ENCODE measurements around the gene ZMYM4.
"Not testable (repeated sequence)": the region's sequence is repeated elsewhere in the genome, so short reads cannot be mapped to it uniquely, and the experiment has no call there.

ZMYM4 gene

GRCh38 chr1:35324486-35324885, 56.0 kb downstream of the ZMYM4 start:
- no peak for DNase-seq (ENCODE audit: low read depth in 2 of 3, low spot score in 2 of 3)

DNA sequence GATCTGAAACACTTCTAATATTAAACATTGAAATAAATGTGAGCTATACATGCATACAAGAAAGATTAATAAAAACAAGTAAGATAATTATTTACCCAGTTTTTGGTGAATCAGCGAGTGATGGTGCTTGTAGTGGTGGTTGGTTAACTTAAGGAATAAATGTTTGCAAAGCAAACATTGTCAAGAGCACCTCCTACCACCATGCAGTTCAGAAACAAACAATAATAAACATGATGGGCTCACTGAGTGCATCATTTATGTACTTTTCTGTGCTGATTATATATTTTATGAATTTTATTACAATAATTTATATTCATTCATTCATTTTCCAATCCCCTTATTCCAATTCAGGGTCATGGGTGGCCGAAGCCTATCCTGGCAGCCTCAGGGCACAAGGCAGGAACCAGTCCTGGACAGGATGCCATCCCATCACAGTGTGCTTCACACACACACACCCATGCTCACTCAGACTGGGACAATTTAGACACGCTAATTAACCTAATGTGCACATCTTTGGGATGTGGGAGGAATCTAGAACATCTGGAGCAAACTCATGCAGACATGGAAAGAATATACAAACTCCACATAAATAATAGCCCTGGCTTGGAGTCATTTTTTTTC, 57.8 kb downstream of the ZMYM4 start:
- DNase-seq (ENCODE audit: low read depth in 2 of 3, low spot score in 2 of 3) = no peak

DNA sequence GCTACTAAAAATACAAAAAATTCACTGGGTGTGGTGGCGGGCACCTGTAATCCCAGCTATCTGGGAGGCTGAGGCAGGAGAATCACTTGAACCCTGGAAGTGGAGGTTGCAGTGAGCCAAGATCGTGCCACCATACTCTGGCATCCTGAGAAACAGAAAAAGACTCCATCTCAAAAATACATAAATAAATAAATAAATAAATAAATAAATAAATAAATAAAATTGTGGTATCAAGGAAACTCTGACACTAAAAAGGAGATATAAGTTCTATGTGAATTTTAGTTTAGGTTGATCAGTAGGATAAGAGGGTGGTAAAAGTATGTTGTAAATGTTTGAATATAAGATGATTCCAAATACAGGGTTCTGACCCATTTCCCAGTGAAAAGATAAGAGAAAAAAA, 63.1 kb downstream of the ZMYM4 start:
- DNase-seq (ENCODE audit: low read depth in 2 of 3, low spot score in 2 of 3) = not testable (repeated sequence)

GRCh38 chr1:35334485-35334884, 66.0 kb downstream of the ZMYM4 start:
- no peak for DNase-seq (ENCODE audit: low read depth in 2 of 3, low spot score in 2 of 3)

DNA sequence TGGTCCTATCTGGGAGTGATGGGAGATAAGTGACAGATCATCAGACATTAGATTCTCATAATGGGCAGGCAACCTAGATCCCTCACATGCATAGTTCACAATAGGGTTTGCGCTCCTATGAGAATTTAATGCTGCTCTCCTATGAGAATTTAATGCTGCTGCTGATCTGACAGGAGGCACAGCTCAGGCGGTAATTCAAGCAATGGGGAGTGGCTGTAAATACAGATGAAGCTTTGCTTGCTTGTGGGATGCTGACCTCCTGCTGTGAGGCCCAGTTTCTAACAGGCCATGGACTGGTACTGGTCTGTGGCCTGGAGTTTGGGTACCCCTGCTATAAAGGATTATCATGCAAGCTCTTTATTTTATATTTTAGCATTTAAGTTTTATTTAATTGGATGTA, 72.0 kb downstream of the ZMYM4 start:
- no peak for DNase-seq (ENCODE audit: low read depth in 2 of 3, low spot score in 2 of 3)

GRCh38 chr1:35345439-35345981, 77.0 kb downstream of the ZMYM4 start:
- DNase-seq (ENCODE audit: low read depth in 2 of 3, low spot score in 2 of 3) = no peak

DNA sequence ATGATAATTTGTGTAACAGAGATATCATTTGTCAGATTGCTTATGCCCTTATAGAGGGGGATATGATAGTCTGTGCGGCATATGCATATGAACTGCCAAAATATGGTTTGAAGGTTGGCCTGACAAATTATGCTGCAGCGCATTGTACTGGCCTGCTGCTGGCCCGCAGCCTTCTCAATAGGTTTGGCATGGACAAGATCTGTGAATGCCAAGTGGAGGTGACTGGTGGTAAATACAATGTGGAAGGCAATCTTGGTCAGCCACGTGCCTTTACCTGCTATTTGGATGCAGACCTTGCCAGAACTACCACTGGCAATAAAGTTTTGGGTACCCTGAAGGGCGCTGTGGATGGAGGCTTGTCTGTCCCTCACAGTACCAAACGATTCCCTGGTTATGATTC, 82.4 kb downstream of the ZMYM4 start:
- DNase-seq (ENCODE audit: low read depth in 2 of 3, low spot score in 2 of 3) = no peak

DNA sequence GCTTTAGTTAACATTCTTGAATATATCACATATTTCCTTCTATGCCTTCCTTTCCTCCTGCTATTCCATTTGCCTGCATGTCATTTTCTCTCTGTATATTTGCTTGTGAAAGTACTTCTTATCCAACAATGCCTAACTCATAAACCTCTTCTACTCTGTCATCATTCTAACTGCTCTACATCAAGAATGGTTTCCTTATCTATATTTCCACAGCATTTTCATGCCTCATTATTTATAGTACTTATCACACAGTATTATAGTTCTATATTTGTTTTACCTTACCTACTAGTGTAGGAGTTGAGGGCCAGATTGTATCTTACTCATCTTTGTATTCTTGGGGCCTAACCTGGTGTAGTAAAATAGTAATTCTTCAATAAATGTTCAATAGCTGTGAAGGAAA, 91.5 kb downstream of the ZMYM4 start:
- no peak for DNase-seq (ENCODE audit: low read depth in 2 of 3, low spot score in 2 of 3)

DNA sequence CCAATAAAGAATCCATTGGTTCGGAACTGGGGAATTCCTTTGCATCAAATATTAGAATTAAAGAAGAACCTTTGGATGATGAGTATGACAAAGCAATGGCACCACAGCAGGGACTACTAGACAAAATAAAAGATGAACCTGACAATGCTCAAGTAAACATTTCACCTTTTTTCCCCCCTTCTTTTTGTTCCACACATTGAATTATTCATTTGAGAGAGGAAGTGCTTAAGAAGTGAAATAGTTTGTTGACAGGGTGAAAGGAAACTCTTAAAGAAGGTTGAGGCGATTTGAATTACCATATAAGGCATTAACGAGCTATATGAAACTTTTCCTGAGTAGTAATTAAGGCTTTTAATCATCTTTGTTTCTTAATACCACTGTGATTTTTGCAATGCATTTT, 93.1 kb downstream of the ZMYM4 start:
- no peak for DNase-seq (ENCODE audit: low read depth in 2 of 3, low spot score in 2 of 3)

DNA sequence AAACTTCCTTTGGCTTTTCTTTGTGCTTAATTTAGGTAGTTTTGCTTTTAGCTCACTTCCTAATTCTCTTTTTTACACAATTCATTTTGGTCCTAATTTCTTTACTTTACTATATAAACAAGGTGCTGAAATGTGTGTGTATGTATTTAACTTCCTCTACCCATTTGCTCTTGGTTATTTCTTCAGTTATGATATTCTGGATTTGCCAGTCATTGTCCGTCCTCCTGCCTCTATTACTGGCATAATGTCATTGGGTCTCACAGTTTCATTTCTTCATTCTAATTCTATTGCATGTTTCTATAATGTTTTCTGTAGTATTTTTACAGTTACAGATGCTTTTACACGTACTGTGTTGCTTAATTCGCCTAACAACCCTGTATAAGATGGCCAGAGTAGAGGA, 96.2 kb downstream of the ZMYM4 start:
- DNase-seq (ENCODE audit: low read depth in 2 of 3, low spot score in 2 of 3) = no peak

DNA sequence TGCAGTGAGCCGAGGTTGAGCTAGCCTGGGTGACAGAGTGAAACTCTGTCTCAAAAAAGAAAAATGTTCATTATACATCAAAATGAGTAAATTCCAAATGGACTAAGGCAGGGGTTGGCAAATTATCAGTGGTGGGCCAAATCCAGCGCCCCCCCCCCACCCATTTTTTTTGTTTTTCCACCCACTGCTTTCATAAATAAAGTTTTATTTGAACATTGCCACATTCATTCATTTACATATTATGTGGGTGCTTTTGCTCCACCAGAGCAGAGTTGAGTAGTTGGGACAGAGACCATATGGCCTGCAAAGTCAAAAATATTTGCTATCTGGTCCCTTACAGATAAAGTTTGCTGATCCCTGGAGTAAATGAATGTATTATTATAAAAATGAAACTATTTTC, 99.4 kb downstream of the ZMYM4 start:
- no peak for DNase-seq (ENCODE audit: low read depth in 2 of 3, low spot score in 2 of 3)

GRCh38 chr1:35369922-35370671, 101.6 kb downstream of the ZMYM4 start:
- DNase-seq (ENCODE audit: low read depth in 2 of 3, low spot score in 2 of 3) = no peak

DNA sequence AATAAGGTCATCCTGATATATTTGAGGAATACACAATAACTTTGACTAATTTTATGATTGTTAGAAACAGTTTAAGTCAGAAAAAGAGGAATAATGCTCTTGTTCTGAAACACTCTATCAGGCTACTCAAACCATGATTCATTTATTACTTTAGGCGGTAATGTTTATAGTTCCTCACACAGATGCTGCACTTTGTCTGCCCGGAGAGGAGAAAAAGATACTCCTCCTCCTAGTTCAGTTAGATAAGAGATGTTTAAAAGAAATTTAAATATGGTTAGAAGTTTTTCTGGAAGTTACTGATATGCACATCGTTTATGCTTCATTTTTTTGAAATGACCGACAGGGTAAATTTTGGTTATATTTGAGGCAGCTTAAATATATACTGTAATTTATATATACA, 103.0 kb downstream of the ZMYM4 start:
- DNase-seq (ENCODE audit: low read depth in 2 of 3, low spot score in 2 of 3) = no peak

DNA sequence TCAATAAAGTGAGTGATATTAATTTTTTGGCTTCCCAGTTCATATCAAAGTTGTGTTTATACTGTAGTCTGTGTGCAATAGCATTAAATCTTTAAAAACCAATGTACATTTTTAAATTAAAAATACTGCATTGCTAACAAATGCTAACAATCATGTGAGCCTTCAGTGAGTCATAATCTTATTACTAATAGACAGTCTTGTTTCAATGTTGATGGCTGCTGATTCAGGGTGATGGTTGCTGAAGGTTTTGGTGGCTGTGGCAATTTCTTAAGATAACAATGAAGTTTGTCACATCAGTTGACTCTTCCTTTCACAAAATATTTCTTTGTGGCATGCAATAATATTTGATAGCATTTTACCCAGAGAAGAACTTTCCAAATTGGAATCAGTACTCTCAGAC, 109.0 kb downstream of the ZMYM4 start:
- DNase-seq (ENCODE audit: low read depth in 2 of 3, low spot score in 2 of 3) = no peak

DNA sequence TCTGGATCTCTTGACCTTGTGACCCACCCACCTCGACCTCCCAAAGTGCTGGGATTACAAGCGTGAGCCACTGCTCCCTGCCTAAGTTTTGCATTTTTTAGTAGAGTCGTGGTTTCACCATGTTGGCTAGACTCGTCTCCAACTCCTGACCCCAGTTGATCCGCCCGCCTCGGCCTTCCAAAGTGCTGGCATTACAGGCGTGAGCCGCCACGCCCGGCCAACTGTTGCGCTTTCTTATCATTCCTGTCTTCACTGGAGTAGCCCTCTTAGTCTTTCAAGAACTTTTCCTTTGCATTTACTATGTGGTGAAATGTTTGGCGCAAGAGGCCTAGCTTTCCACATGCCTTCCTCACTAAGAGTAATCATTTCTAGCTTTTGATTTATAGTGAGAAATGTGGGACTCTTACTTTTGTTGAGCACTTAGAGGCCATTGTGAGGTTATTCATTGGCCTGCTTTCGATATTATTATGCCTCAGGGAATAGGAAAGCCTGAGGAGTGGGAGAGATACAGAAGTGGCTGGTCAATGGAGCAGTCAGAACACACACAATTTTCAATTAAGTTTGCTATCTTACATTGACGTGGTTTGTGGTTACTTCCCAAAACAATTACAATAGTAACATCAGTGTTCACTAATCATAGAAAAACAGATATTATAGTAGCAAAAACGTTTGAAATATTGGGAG, 111.0 kb downstream of the ZMYM4 start:
- DNase-seq (ENCODE audit: low read depth in 2 of 3, low spot score in 2 of 3) = no peak

DNA sequence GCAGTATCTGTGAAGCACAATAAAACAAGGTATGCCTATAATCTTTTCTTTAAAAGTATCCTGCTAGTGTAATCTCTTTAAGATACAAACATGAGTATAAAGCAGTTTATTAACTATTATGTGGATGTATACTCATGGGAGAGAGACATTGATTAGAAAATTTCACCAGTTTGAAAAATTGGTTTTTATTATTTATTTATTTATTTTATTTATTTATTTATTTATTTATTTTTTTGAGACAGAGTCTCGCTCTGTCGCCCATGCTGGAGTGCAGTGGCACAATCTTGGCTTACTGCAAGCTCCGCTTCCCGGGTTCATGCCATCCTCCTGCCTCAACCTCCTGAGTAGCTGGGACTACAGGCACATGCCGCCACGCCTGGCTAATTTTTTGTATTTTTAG, 111.6 kb downstream of the ZMYM4 start:
- not testable (repeated sequence) for DNase-seq (ENCODE audit: low read depth in 2 of 3, low spot score in 2 of 3)

- no peak for DNase-seq (ENCODE audit: low read depth in 2 of 3, low spot score in 2 of 3)
Observed at GRCh38 chr1:35382107-35382506, 113.6 kb downstream of the ZMYM4 start.

DNA sequence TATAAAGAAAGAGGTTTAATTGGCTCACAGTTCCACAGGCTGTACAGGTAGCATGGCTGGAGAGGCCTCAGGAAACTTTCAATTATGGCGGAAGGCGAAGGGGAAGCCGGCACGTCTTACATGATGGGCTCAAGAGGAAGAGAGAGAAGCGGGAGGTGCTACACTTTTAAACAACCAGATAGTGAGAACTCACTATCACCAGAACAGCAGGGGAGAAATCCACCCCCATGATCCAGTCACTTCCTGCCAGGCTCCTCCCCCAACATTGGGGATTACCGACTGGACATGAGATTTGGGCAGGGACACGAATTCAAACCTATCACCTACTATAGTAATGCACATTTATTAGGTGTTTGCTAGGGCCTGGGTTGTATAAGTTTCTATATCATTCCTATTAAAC, 117.8 kb downstream of the ZMYM4 start:
- DNase-seq (ENCODE audit: low read depth in 2 of 3, low spot score in 2 of 3) = no peak

GRCh38 chr1:35386959-35387358, 118.5 kb downstream of the ZMYM4 start:
- no peak for DNase-seq (ENCODE audit: low read depth in 2 of 3, low spot score in 2 of 3)

DNA sequence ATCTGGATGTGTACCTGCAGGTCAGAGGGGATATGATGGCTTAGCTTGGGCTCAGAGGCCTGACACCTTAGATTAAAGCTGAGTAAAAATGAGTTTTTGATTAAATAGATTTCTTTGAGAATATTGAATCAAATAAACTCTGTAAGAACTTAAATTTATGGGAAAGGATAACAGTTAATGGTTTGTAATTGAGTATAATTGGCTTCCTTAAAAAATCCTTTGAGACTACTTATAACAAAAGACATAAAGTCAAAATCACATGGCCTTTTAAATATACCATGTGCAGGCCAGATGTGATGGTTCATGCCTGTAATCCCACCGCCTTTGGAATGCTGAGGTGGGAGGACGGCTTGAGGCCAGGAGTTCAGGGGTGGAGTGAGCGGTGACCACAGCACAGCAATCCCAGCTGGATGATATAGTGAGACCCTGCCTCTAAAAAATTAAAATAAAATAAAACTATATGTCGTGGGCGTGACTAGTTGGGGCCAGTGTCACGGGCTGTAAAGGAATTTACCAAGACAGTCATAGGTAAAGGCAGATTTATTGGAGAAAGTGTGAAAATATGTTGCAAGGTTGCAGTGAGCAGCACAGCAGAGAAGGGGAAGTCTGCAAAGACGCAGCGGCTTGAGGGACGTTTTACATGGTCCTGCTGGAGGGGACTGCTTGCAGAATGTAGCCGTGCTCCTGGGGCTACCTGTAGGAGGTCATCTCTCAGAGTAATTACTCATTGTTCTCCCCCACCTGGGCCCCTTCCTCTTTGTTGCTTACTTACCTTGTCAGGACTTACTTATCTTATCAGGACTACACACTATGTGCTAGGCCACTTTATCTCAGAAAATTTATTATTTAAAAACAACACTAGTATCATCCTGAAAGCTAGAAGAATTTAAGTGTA, 122.3 kb downstream of the ZMYM4 start:
- no peak for DNase-seq (ENCODE audit: low read depth in 2 of 3, low spot score in 2 of 3)

- DNase-seq (ENCODE audit: low read depth in 2 of 3, low spot score in 2 of 3) = no peak
Observed at GRCh38 chr1:35394386-35394785, 125.9 kb downstream of the ZMYM4 start.

All from activated CD8-positive, alpha-beta memory T cell treated with anti-CD3 and anti-CD28 coated beads for 48 hours (primary cell).